A549 (cell line): ENCODE measurements around the gene TCF20.

Experiments used
- HEYL ChIP-seq: fragments of 250-450 bp; sonication (Bioruptor Pico); IDR thresholded peaks from 2 replicates; pipeline ENCODE4 v1.8.0; 2021; ENCODE audit warnings: mild to moderate bottlenecking, moderate library complexity
- KDM1A ChIP-seq: fragments of 200-600 bp; sonication (generic); IDR thresholded peaks from 2 replicates; pipeline ENCODE4 v1.6.1; 2016; ENCODE audit warnings: low read depth, mild to moderate bottlenecking
- RAD21 ChIP-seq, 2 experiments: fragments of >200 bp in 1 of 2; sonication (Bioruptor Twin) in 1 of 2; formaldehyde crosslinking in 1 of 2; IDR thresholded peaks in 1 of 2; conservative IDR thresholded peaks in 1 of 2; 2 replicates in 1 of 2; 3 replicates in 1 of 2; pipeline ENCODE4 v1.6.1; 2012 to 2018; ENCODE audit warnings: inconsistent platforms in 1 of 2
- SMC3 ChIP-seq: fragments of >200 bp; sonication (Bioruptor Twin); formaldehyde crosslinking; IDR thresholded peaks from 3 replicates; pipeline ENCODE4 v1.6.1; 2018; ENCODE audit warnings: inconsistent platforms
- TF ChIP-seq, protein P1 (sequence below): fragments of >200 bp; sonication (Bioruptor Twin); formaldehyde crosslinking; IDR thresholded peaks from 3 replicates; pipeline ENCODE4 v1.5.1; 2016

- TF ChIP-seq RAD21 (conservative IDR thresholded peaks at IDR 0.05 in 1 of 2, IDR thresholded peaks at IDR 0.05 in 1 of 2) (no peak), KDM1A (no peak), HEYL (no peak), SMC3 (no peak)
- TF ChIP-seq, protein P1, sequence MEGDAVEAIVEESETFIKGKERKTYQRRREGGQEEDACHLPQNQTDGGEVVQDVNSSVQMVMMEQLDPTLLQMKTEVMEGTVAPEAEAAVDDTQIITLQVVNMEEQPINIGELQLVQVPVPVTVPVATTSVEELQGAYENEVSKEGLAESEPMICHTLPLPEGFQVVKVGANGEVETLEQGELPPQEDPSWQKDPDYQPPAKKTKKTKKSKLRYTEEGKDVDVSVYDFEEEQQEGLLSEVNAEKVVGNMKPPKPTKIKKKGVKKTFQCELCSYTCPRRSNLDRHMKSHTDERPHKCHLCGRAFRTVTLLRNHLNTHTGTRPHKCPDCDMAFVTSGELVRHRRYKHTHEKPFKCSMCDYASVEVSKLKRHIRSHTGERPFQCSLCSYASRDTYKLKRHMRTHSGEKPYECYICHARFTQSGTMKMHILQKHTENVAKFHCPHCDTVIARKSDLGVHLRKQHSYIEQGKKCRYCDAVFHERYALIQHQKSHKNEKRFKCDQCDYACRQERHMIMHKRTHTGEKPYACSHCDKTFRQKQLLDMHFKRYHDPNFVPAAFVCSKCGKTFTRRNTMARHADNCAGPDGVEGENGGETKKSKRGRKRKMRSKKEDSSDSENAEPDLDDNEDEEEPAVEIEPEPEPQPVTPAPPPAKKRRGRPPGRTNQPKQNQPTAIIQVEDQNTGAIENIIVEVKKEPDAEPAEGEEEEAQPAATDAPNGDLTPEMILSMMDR = no peak
Measured at GRCh38 chr22:42277232-42277753, 6.8 kb upstream of the TCF20 start.
